ENCODE data around the gene TIMP2. TPM values are rescaled to one million over a fixed set of nuclear protein-coding genes. Genes with fewer than 3 reads are reported as not detected.

TIMP2 gene
- total RNA-seq, 1 experiment from 2014 or later: 62.4 TPM

- POLR2A ChIA-PET: no interaction called here
- CTCF ChIA-PET: no interaction called here
- BruUV-seq (replicated peaks): no TSS peak
- H3K36me3 ChIP-seq (ENCODE audit: control insufficient read depth, insufficient read depth, low read length): no peaks in the 10 kb centered on the region
- H3K27ac ChIP-seq (ENCODE audit: low read length): no peak overlapping the region
- ATAC-seq (no peak), DNase-seq (ENCODE audit: low read depth, low spot score) (no peak)
- intact Hi-C loops (cut with micrococcal nuclease; ENCODE audit: unreplicated experiment): no loop called here
- H3K4me1 ChIP-seq (ENCODE audit: control insufficient read depth, insufficient read depth, low read length): no peaks in the 10 kb centered on the region
- no peaks in the 10 kb centered on the region for H3K9me3 ChIP-seq (ENCODE audit: control insufficient read depth, insufficient read depth, low read depth, low read length)
- no peaks in the 10 kb centered on the region for H3K27me3 ChIP-seq (ENCODE audit: control insufficient read depth, insufficient read depth, low read length)
- in situ Hi-C loops (cut with HindIII; ENCODE audit: low pct_unique_long_range_greater_than_20kb, low sequenced_read_pairs): no loop called here
- TF ChIP-seq SIN3A (IDR thresholded peaks at IDR 0.05; ENCODE audit: borderline replicate concordance, insufficient read depth, low read depth, low read length) (no peak), CTCF (IDR thresholded peaks at IDR 0.05) (no peak), POLR2AphosphoS5 (IDR thresholded peaks at IDR 0.05; ENCODE audit: low read depth, low read length) (no peak), TCF7L2 (IDR thresholded peaks at IDR 0.05; ENCODE audit: low read depth, low read length) (no peak), REST (IDR thresholded peaks at IDR 0.05; ENCODE audit: insufficient read depth in 1 of 2, low read depth in 2 of 2, low read length in 1 of 2) (no peak)
- no peak overlapping the region for H3K4me3 ChIP-seq (ENCODE audit: low read depth in 2 of 2, low read length in 2 of 2)
These were observed 32.2 kb downstream of the TIMP2 start for GRCh38 chr17:78892936-78893379.

GRCh38 chr17:78892520-78892919, 32.7 kb downstream of the TIMP2 start:
- no peak for DNase-seq (ENCODE audit: low read depth, low spot score)
- no peaks in the 10 kb centered on the region for H3K36me3 ChIP-seq (ENCODE audit: control insufficient read depth, insufficient read depth, low read length)
- ChIA-PET CTCF (no interaction called here), POLR2A (no interaction called here)
- H3K27ac ChIP-seq (ENCODE audit: low read length): no peak overlapping the region
- no peaks in the 10 kb centered on the region for H3K27me3 ChIP-seq (ENCODE audit: control insufficient read depth, insufficient read depth, low read length)
- BruUV-seq (replicated peaks): no TSS peak
- TF ChIP-seq TCF7L2 (IDR thresholded peaks at IDR 0.05; ENCODE audit: low read depth, low read length) (no peak), POLR2AphosphoS5 (IDR thresholded peaks at IDR 0.05; ENCODE audit: low read depth, low read length) (no peak), SIN3A (IDR thresholded peaks at IDR 0.05; ENCODE audit: borderline replicate concordance, insufficient read depth, low read depth, low read length) (no peak), CTCF (IDR thresholded peaks at IDR 0.05) (no peak), REST (IDR thresholded peaks at IDR 0.05; ENCODE audit: insufficient read depth in 1 of 2, low read depth in 2 of 2, low read length in 1 of 2) (no peak)
- intact Hi-C loops (cut with micrococcal nuclease; ENCODE audit: unreplicated experiment): no loop called here
- H3K4me3 ChIP-seq (ENCODE audit: low read depth in 2 of 2, low read length in 2 of 2): no peak overlapping the region
- no peaks in the 10 kb centered on the region for H3K9me3 ChIP-seq (ENCODE audit: control insufficient read depth, insufficient read depth, low read depth, low read length)
- in situ Hi-C loops (cut with HindIII; ENCODE audit: low pct_unique_long_range_greater_than_20kb, low sequenced_read_pairs): no loop called here
- no peaks in the 10 kb centered on the region for H3K4me1 ChIP-seq (ENCODE audit: control insufficient read depth, insufficient read depth, low read length)
- no peak for ATAC-seq
